LNCaP clone FGC (cell line): ENCODE measurements around the gene NME7.

Experiments used
- DNase-seq: peaks from one replicate; pipeline ENCODE4 v3.0.0-alpha.2; 2011; ENCODE audit warnings: low read depth
- H3K4me3 ChIP-seq: 2 replicates; pipeline ENCODE4 v1.5.1; 2011; ENCODE audit warnings: mild to moderate bottlenecking, low read depth, low read length, control low read depth
- CTCF ChIP-seq: IDR thresholded peaks from 2 replicates; pipeline ENCODE4 v1.5.1; 2012; ENCODE audit warnings: mild to moderate bottlenecking; ENCODE audit not compliant: control insufficient read depth, insufficient read depth; ENCODE audit errors: extremely low read depth

The NME7 gene

GRCh38 chr1:169105434-169106094 lies 262.0 kb downstream of the NME7 start:
- no peak for DNase-seq
- TF ChIP-seq CTCF = no peak
- H3K4me3 ChIP-seq = peak overlapping the region; percentile 59

- no peak for DNase-seq
- H3K4me3 ChIP-seq = no peak overlapping the region; the same call in 1 of the 2 replicates
- TF ChIP-seq CTCF = no peak
These were observed 262.5 kb downstream of the NME7 start for GRCh38 chr1:169105087-169105433.

GRCh38 chr1:169103480-169103893 lies 264.1 kb downstream of the NME7 start:
- no peak overlapping the region for H3K4me3 ChIP-seq
- no peak for TF ChIP-seq CTCF
- no peak for DNase-seq

- DNase-seq = no peak
- TF ChIP-seq CTCF = no peak
These were observed 264.6 kb downstream of the NME7 start for GRCh38 chr1:169103002-169103401.

GRCh38 chr1:169102567-169102966 lies 265.0 kb downstream of the NME7 start:
- DNase-seq = no peak
- TF ChIP-seq CTCF = no peak
- no peak overlapping the region for H3K4me3 ChIP-seq

More at GRCh38 chr1:169103002-169103401, 264.6 kb downstream of the NME7 start:
- no peak overlapping the region for H3K4me3 ChIP-seq

GRCh38 chr1:169100651-169101088 lies 266.9 kb downstream of the NME7 start:
- TF ChIP-seq CTCF = no peak

GRCh38 chr1:169100208-169100607 lies 267.4 kb downstream of the NME7 start:
- H3K4me3 ChIP-seq = no peak overlapping the region
- DNase-seq = no peak
- TF ChIP-seq CTCF = no peak

More at GRCh38 chr1:169100651-169101088, 266.9 kb downstream of the NME7 start:
- no peak overlapping the region for H3K4me3 ChIP-seq
- DNase-seq = no peak
